ENCODE measurements around the gene FBXL4.
A peak's percentile ranks its signal among the peaks of the same experiment; 100 is the strongest.

Gene FBXL4

GRCh38 chr6:98947411-98948292 lies at the start of gene FBXL4:
TSS of gene FBXL4 (minus strand) at chr6:98947946. CDS start at chr6:98926988, 20,958 bp downstream.
- no peaks in the 10 kb centered on the region for H3K9me3 ChIP-seq
- peak; percentile 75 to 88 for DNase-seq
- intact Hi-C loops (cut with DNase I; ENCODE audit: low total_unique reads) = no loop called here
- peak within 1 kb of the TSS; percentile 93 to 97 for H3K4me3 ChIP-seq
- peak within 1 kb of the TSS; percentile 85 to 91 for H3K27ac ChIP-seq
- no peaks in the 10 kb centered on the region for H3K27me3 ChIP-seq
- peaks cover 0 to 24% (median 5%) of the 10 kb centered on the region in 4 donors for H3K4me1 ChIP-seq
- TF ChIP-seq CTCF (IDR thresholded peaks at IDR 0.05) = no peak
- no peaks in the 10 kb centered on the region for H3K36me3 ChIP-seq

DNA sequence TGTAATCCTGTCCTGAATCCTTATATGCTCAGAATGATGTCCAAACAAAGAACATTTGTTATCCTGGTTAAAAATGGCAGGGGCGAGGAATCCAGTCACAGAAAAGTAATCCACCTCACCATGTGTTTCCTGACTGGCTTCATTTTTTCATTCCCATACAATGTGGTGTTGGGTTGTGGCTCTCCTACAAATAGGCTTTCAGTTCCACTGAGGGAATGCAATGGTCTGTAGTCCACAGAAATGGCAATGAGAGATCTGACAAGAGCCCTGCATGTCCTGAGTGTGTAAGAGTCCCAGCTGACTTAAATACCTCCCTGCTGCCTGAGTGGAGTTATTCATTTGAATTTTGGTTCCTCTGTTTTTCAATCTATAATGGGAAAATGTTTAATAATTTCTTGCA lies 47.4 kb upstream of the FBXL4 start:
- no peaks in the 10 kb centered on the region for H3K4me1 ChIP-seq
- TF ChIP-seq CTCF (IDR thresholded peaks at IDR 0.05) = no peak
- no peak for DNase-seq

DNA sequence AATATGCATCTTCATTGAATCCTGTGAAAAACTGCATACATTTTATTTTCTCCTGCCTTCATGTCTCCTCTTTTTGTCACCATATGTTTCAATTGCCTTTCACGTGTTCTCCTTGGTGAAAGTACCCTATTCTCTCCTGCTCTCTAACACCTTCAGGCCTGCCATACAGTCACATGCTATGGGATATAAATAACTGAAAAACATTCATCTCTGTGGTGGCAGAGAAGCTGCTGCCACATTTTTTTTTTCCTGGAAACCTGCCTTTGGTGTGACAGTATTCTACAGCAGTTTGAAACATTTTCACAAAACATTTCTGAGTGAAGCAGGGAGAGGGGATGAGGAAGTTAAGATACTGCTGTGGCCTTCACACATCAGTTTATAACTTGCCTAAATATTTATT lies 44.8 kb upstream of the FBXL4 start:
- H3K27me3 ChIP-seq = no peaks in the 10 kb centered on the region
- H3K36me3 ChIP-seq = no peaks in the 10 kb centered on the region
- no peak overlapping the region for H3K4me3 ChIP-seq
- no peak for TF ChIP-seq CTCF (IDR thresholded peaks at IDR 0.05)
- DNase-seq = no peak
- no peak overlapping the region for H3K27ac ChIP-seq
- no peaks in the 10 kb centered on the region for H3K4me1 ChIP-seq
- intact Hi-C loops (cut with DNase I; ENCODE audit: low total_unique reads) = no loop called here
- H3K9me3 ChIP-seq = no peaks in the 10 kb centered on the region

More for the DNA sequence above, 47.4 kb upstream of the FBXL4 start:
- Histone ChIP-seq H3K36me3 (no peaks in the 10 kb centered on the region), H3K4me3 (no peak overlapping the region), H3K27ac (no peak overlapping the region), H3K27me3 (no peaks in the 10 kb centered on the region), H3K9me3 (no peaks in the 10 kb centered on the region)
- intact Hi-C loops (cut with DNase I; ENCODE audit: low total_unique reads) = no loop called here

GRCh38 chr6:98986071-98986615 lies 38.4 kb upstream of the FBXL4 start:
- Histone ChIP-seq H3K4me3 (no peak overlapping the region), H3K36me3 (no peaks in the 10 kb centered on the region), H3K27ac (no peak overlapping the region), H3K27me3 (no peaks in the 10 kb centered on the region), H3K9me3 (no peaks in the 10 kb centered on the region), H3K4me1 (peaks cover 0 to under 1% (median 0%) of the 10 kb centered on the region in 4 donors)
- no peak for TF ChIP-seq CTCF (IDR thresholded peaks at IDR 0.05)
- DNase-seq = no peak
- intact Hi-C loops (cut with DNase I; ENCODE audit: low total_unique reads) = no loop called here

GRCh38 chr6:98985391-98985790 lies 37.6 kb upstream of the FBXL4 start:
- Histone ChIP-seq H3K9me3 (no peaks in the 10 kb centered on the region), H3K4me3 (no peak overlapping the region), H3K36me3 (no peaks in the 10 kb centered on the region), H3K27me3 (no peaks in the 10 kb centered on the region), H3K4me1 (peaks cover 0 to 8% (median 0%) of the 10 kb centered on the region in 4 donors), H3K27ac (no peak overlapping the region)
- TF ChIP-seq CTCF (IDR thresholded peaks at IDR 0.05) = no peak
- intact Hi-C loops (cut with DNase I; ENCODE audit: low total_unique reads) = no loop called here
- DNase-seq = no peak
